Stimulated activated CD8-positive, alpha-beta memory T cell treated with anti-CD3 and anti-CD28 coated beads, Interleukin-12 subunit alpha, Interleukin-12 subunit beta, amount 100 ng/mL, for 4 hours (primary cell): ENCODE measurements around the gene HS3ST3B1.

Experiments
- DNase-seq: peaks from one replicate; pipeline ENCODE4 v3.0.0-alpha.2; 2020; ENCODE audit warnings: low read depth

Gene HS3ST3B1

GRCh38 chr17:14354807-14355206, 53.9 kb downstream of the HS3ST3B1 start:
- no peak for DNase-seq

GRCh38 chr17:14355556-14355955, 54.7 kb downstream of the HS3ST3B1 start:
- DNase-seq: no peak

- peak; percentile 35 for DNase-seq
Measured at GRCh38 chr17:14359163-14360020, 58.5 kb downstream of the HS3ST3B1 start.

- no peak for DNase-seq
Measured at GRCh38 chr17:14360856-14361255, 60.0 kb downstream of the HS3ST3B1 start.

- no peak for DNase-seq
Measured at GRCh38 chr17:14361470-14361869, 60.6 kb downstream of the HS3ST3B1 start.

- DNase-seq: no peak
Measured at GRCh38 chr17:14361945-14362508, 61.1 kb downstream of the HS3ST3B1 start.

GRCh38 chr17:14366199-14366598, 65.3 kb downstream of the HS3ST3B1 start:
- no peak for DNase-seq

- DNase-seq: no peak
Measured at GRCh38 chr17:14372461-14372860, 71.6 kb downstream of the HS3ST3B1 start.

- DNase-seq: no peak
Measured at GRCh38 chr17:14372905-14373613, 72.2 kb downstream of the HS3ST3B1 start.

- DNase-seq: no peak
Measured at GRCh38 chr17:14373614-14374259, 72.9 kb downstream of the HS3ST3B1 start.

- no peak for DNase-seq
Measured at GRCh38 chr17:14374268-14374667, 73.4 kb downstream of the HS3ST3B1 start.

GRCh38 chr17:14376666-14377065, 75.8 kb downstream of the HS3ST3B1 start:
- DNase-seq: no peak

GRCh38 chr17:14381606-14382005, 80.7 kb downstream of the HS3ST3B1 start:
- no peak for DNase-seq

GRCh38 chr17:14387036-14387435, 86.2 kb downstream of the HS3ST3B1 start:
- no peak for DNase-seq

GRCh38 chr17:14389681-14390080, 88.8 kb downstream of the HS3ST3B1 start:
- DNase-seq: no peak

GRCh38 chr17:14393723-14394122, 92.8 kb downstream of the HS3ST3B1 start:
- no peak for DNase-seq

- DNase-seq: no peak
Measured at GRCh38 chr17:14395255-14395654, 94.4 kb downstream of the HS3ST3B1 start.

- DNase-seq: no peak
Measured at GRCh38 chr17:14396547-14396946, 95.7 kb downstream of the HS3ST3B1 start.

GRCh38 chr17:14398766-14399165, 97.9 kb downstream of the HS3ST3B1 start:
- DNase-seq: no peak
